ENCODE measurements around the gene USP4.

GRCh38 chr3:49238274-49239127 lies 101.4 kb downstream of the USP4 start:
- TF ChIP-seq CTCF (IDR thresholded peaks at IDR 0.05) (no peak), POLR2A (IDR thresholded peaks at IDR 0.05) (no peak), POLR2AphosphoS5 (IDR thresholded peaks at IDR 0.05; ENCODE audit: insufficient read depth in 1 of 2, low read depth in 1 of 2) (peak; percentile 13 to 76)

Data from vagina (tissue), 2 donors.